Transverse colon (tissue), 4 donors: ENCODE measurements around the gene RBFOX2. TPM values are rescaled to one million over a fixed set of nuclear protein-coding genes. Genes with fewer than 3 reads are reported as not detected.
"Not testable (repeated sequence)": the region's sequence is repeated elsewhere in the genome, so short reads cannot be mapped to it uniquely, and the experiment has no call there.

Source experiments
- DNase-seq: peaks from one replicate; pipeline ENCODE4 v3.0.0-alpha.2; 2019
- H3K27ac ChIP-seq, 4 donors: fragments of 200-600 bp; sonication (generic); 2 replicates each; pipeline ENCODE4 v1.5.1; 2016 to 2018; ENCODE audit warnings: inconsistent platforms in 4 of 4
- H3K27me3 ChIP-seq: fragments of 200-600 bp; sonication (generic); 2 replicates; pipeline ENCODE4 v1.5.1; 2017; ENCODE audit warnings: inconsistent platforms
- H3K36me3 ChIP-seq, 4 donors: fragments of 200-600 bp; sonication (generic); 2 replicates each; pipeline ENCODE4 v1.5.1; 2017 to 2019; ENCODE audit warnings: inconsistent platforms in 4 of 4
- H3K4me1 ChIP-seq, 4 donors: fragments of 200-600 bp; sonication (generic); 2 replicates each; pipeline ENCODE4 v1.5.1; 2017 to 2020; ENCODE audit warnings: inconsistent platforms in 4 of 4
- H3K4me3 ChIP-seq, 4 donors: fragments of 200-600 bp; sonication (generic); 1 replicate in 1 of 4; 2 replicates in 3 of 4; pipeline versions ENCODE4 v1.5.1 to v1.6.1; 2017 to 2019; ENCODE audit warnings: inconsistent platforms in 4 of 4
- H3K9me3 ChIP-seq, 2 donors: fragments of 200-600 bp; sonication (generic); 2 replicates each; pipeline ENCODE4 v1.5.1; 2017 to 2019; ENCODE audit warnings: inconsistent platforms in 2 of 2
- CTCF ChIP-seq, 5 experiments: fragments of 200-600 bp in 3 of 5; fragments of 450-650 bp in 2 of 5; sonication (generic) in 3 of 5; IDR thresholded peaks; 1 replicate in 2 of 5; 2 replicates in 3 of 5; pipeline ENCODE4 v1.5.1; 2016 to 2017; ENCODE audit warnings: antibody characterized with exemption in 5 of 5, inconsistent platforms in 3 of 5, mild to moderate bottlenecking in 2 of 5, moderate library complexity in 1 of 5
- EP300 ChIP-seq: sonication (generic); formaldehyde crosslinking; IDR thresholded peaks from one replicate; pipeline ENCODE4 v1.6.1; 2017; ENCODE audit warnings: antibody characterized with exemption, low read depth
- POLR2A ChIP-seq: fragments of 450-650 bp; IDR thresholded peaks from one replicate; pipeline ENCODE4 v1.6.1; 2016; ENCODE audit warnings: antibody characterized with exemption, mild to moderate bottlenecking, moderate library complexity
- POLR2AphosphoS5 ChIP-seq, 3 donors: sonication (generic); formaldehyde crosslinking; IDR thresholded peaks; one replicate each; pipeline ENCODE4 v1.6.1; 2016; ENCODE audit warnings: antibody characterized with exemption in 3 of 3
- WGBS, 2 donors: methylation state at CpG; one replicate each; pipeline ENCODE4 v1.1.5; 2018; ENCODE audit warnings: low coverage in 1 of 2; 5-methylcytosine and 5-hydroxymethylcytosine counted together
- in situ Hi-C, 4 donors: fragments of 200-750 bp; cut with MboI; loops; one replicate each; pipeline versions ENCODE4 v1.15.0 to v1.15.1; 2017; ENCODE audit warnings: low sequenced_read_pairs in 3 of 4, low pct_ligation_motif_present in 1 of 4, low pct_unique_long_range_greater_than_20kb in 1 of 4
- intact Hi-C: fragments of 100-400 bp; cut with DNase I; formaldehyde crosslinking; loops from one replicate; pipeline ENCODE4 v1.15.1; 2023; ENCODE audit warnings: low total_unique reads
- total RNA-seq, 4 donors: library from RNA; depleted of rRNA; stranded (reverse); fragments of >200 nt; gene quantifications; one replicate each; pipeline ENCODE4 v1.1.0, GENCODE V29; 2016

The RBFOX2 gene
- total RNA-seq, 4 donors from 2014 or later: 27.3 to 61.1 (median 43.1) TPM

GRCh38 chr22:36065462-36065774 lies 36.8 kb upstream of the RBFOX2 start:
- TF ChIP-seq POLR2A: no peak
- no peak for TF ChIP-seq CTCF (IDR thresholded peaks at IDR 0.05)
- TF ChIP-seq EP300: no peak
- TF ChIP-seq POLR2AphosphoS5 (IDR thresholded peaks at IDR 0.05): no peak
- Histone ChIP-seq H3K27me3 (no peaks in the 10 kb centered on the region), H3K36me3 (no peaks in the 10 kb centered on the region), H3K9me3 (no peaks in the 10 kb centered on the region), H3K4me1 (peaks cover 0 to 17% (median 3%) of the 10 kb centered on the region in 4 donors), H3K4me3 (peak overlapping the region; percentile 31 to 60 (median 38)), H3K27ac (peak overlapping the region; percentile 79 to 84 (median 82))
- in situ Hi-C loops (loop anchor here (5.0 to 25.0 kb wide), 5 partner anchors 57 to 141 kb away; no protein-coding TSS in a partner anchor), intact Hi-C loops (no loop called here)
- WGBS, 2 donors: 6 to 23% methylated on average over 3 to 5 of the region's 5 CpGs
- DNase-seq: no peak

GRCh38 chr22:36064358-36064757 lies 35.7 kb upstream of the RBFOX2 start:
- no peak overlapping the region for H3K27ac ChIP-seq
- WGBS, 2 donors: 89 to 90% methylated on average over 4 to 5 of the region's 5 CpGs
- no peak for DNase-seq
- intact Hi-C loops: no loop called here
- H3K4me1 ChIP-seq: peaks cover 0 to 17% (median 3%) of the 10 kb centered on the region in 4 donors
- no peaks in the 10 kb centered on the region for H3K9me3 ChIP-seq
- H3K36me3 ChIP-seq: no peaks in the 10 kb centered on the region
- TF ChIP-seq EP300 (no peak), POLR2AphosphoS5 (IDR thresholded peaks at IDR 0.05) (no peak), CTCF (IDR thresholded peaks at IDR 0.05) (no peak), POLR2A (no peak)
- H3K27me3 ChIP-seq: no peaks in the 10 kb centered on the region
- no peak overlapping the region for H3K4me3 ChIP-seq
- in situ Hi-C loops: loop anchor here in 3 of 4 donors (10.0 to 25.0 kb wide), 3 partner anchors 127 to 140 kb away; no protein-coding TSS in a partner anchor

GRCh38 chr22:36056980-36057379 lies 28.4 kb upstream of the RBFOX2 start:
- Histone ChIP-seq H3K36me3 (no peaks in the 10 kb centered on the region), H3K27ac (no peak overlapping the region), H3K4me3 (no peak overlapping the region), H3K4me1 (no peaks in the 10 kb centered on the region), H3K9me3 (no peaks in the 10 kb centered on the region), H3K27me3 (no peaks in the 10 kb centered on the region)
- 80 to 84% methylated on average over 1 of the region's 1 CpG for WGBS, 2 donors
- TF ChIP-seq POLR2A (no peak), POLR2AphosphoS5 (IDR thresholded peaks at IDR 0.05) (no peak), EP300 (no peak)
- DNase-seq: no peak
- intact Hi-C loops (no loop called here), in situ Hi-C loops (loop anchor here in 1 of 4 donors (25.0 kb wide), 1 partner anchor 120 kb away; no protein-coding TSS in a partner anchor)

GRCh38 chr22:36055376-36056295 lies 27.0 kb upstream of the RBFOX2 start:
- Histone ChIP-seq H3K27ac (no peak overlapping the region), H3K9me3 (no peaks in the 10 kb centered on the region), H3K36me3 (no peaks in the 10 kb centered on the region), H3K4me3 (no peak overlapping the region), H3K4me1 (no peaks in the 10 kb centered on the region), H3K27me3 (no peaks in the 10 kb centered on the region)
- in situ Hi-C loops (loop anchor here in 1 of 4 donors (25.0 kb wide), 1 partner anchor 118 kb away; no protein-coding TSS in a partner anchor), intact Hi-C loops (no loop called here)
- 75 to 79% methylated on average over 12 to 19 of the region's 19 CpGs for WGBS, 2 donors
- TF ChIP-seq EP300 (no peak), POLR2AphosphoS5 (IDR thresholded peaks at IDR 0.05) (no peak), CTCF (IDR thresholded peaks at IDR 0.05) (no peak), POLR2A (no peak)
- no peak for DNase-seq

GRCh38 chr22:36054446-36054845 lies 25.8 kb upstream of the RBFOX2 start:
- H3K9me3 ChIP-seq, H3K36me3 ChIP-seq, H3K4me1 ChIP-seq, DNase-seq, H3K27me3 ChIP-seq, H3K4me3 ChIP-seq, intact Hi-C loops, H3K27ac ChIP-seq: not testable (repeated sequence)
- WGBS, 2 donors: 92% methylated on average over 10 of the region's 10 CpGs
- in situ Hi-C loops: loop anchor here in 1 of 4 donors (25.0 kb wide), 1 partner anchor 117 kb away; no protein-coding TSS in a partner anchor
